GM06990 (cell line): ENCODE results near the gene GNLY.

Experiments used
- DNase-seq: peaks from one replicate; pipeline ENCODE4 v3.0.0-alpha.2; 2011; ENCODE audit not compliant: insufficient read length; ENCODE audit errors: extremely low read depth
- H3K27me3 ChIP-seq: replicated peaks from 2 replicates; pipeline ENCODE4 v1.6.0; 2011; ENCODE audit warnings: low read length; ENCODE audit not compliant: control insufficient read depth, insufficient read depth
- H3K36me3 ChIP-seq: 2 replicates; pipeline ENCODE4 v1.5.1; 2011; ENCODE audit warnings: low read length; ENCODE audit not compliant: control insufficient read depth, insufficient read depth
- H3K4me3 ChIP-seq: replicated peaks from 2 replicates; pipeline ENCODE4 v1.5.1; 2011; ENCODE audit warnings: low read depth, mild to moderate bottlenecking, control low read depth, low read length
- TF ChIP-seq, protein P1 (sequence below): IDR thresholded peaks from 2 replicates; pipeline ENCODE4 v1.5.1; 2011; ENCODE audit warnings: low read length, control low read depth, mild to moderate bottlenecking, inconsistent platforms; ENCODE audit not compliant: insufficient read depth, poor library complexity, severe bottlenecking

The GNLY gene

DNA sequence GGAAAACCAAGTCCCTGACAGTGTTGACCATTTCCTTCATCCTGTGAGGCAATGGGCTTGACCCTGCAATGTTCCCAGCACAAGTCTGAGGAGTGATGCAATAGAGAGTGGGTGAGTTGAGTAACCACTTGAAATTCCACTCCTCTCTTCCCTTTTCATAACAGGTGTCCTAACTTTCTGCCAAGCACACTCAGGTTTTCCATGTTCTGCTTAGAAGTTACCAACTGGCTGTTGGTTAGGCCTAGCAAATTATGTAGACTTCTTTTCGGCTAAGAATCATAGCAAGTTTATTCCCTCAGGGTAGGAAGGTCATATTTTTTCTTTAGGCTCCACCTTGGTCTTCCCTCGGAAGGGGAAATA, 11.5 kb downstream of the GNLY start:
- no peak for DNase-seq
- Histone ChIP-seq H3K27me3 (no peaks in the 10 kb centered on the region), H3K4me3 (no peak overlapping the region), H3K36me3 (no peaks in the 10 kb centered on the region)
- TF ChIP-seq, protein P1, sequence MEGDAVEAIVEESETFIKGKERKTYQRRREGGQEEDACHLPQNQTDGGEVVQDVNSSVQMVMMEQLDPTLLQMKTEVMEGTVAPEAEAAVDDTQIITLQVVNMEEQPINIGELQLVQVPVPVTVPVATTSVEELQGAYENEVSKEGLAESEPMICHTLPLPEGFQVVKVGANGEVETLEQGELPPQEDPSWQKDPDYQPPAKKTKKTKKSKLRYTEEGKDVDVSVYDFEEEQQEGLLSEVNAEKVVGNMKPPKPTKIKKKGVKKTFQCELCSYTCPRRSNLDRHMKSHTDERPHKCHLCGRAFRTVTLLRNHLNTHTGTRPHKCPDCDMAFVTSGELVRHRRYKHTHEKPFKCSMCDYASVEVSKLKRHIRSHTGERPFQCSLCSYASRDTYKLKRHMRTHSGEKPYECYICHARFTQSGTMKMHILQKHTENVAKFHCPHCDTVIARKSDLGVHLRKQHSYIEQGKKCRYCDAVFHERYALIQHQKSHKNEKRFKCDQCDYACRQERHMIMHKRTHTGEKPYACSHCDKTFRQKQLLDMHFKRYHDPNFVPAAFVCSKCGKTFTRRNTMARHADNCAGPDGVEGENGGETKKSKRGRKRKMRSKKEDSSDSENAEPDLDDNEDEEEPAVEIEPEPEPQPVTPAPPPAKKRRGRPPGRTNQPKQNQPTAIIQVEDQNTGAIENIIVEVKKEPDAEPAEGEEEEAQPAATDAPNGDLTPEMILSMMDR: no peak

DNA sequence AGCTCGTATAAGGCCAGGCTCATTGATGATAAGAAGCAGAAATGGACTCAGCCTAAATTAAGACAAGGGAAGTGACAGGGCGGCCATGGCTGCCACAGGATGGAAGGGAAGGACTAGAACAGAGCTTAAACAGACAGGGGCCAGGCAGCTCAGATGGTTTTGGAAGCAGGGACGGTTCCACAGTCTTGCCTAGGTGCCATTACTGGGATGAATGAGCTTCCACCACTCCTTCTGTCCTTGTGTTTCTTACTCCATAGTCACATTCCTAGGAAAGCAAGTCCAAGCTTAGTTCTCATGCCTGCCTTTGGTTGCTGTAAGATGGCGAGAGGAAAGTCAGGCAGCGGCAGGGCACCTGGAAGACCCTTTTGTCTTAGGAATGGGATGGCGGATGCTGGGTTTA, 11.9 kb downstream of the GNLY start:
- Histone ChIP-seq H3K4me3 (no peak overlapping the region), H3K36me3 (no peaks in the 10 kb centered on the region)

DNA sequence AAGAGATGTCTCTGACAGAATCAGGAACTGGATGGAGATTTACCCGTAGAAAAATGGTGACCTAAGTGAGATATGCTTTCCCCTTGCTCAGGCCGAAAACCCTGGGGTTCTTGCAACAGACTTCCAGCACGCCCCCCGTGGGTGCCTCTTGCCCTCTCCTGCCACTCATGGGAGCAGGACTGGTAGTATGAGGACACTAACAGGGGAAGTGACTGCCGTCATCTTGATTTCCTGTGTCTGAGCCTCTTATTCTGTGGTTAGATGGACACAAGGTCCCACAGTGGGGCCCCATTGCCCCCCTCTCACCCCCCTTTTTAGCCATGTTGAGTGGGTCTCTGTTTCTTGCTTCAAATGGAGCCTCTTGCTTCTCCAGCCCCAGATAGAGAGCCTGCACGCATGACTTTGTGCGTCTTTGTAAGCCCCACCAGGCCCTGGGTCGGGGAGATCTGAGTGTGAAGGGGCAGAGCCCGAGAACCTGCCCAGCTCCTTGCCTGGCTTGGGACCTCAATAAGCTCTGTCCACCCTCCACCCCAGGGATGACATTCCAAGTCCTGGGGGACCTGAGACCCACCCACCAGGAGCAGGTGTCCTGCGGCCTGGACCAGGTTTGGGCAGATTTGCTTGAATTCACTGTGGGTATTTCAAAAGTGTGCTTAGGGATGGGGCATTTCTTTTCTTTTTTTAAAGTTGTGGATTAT, 12.6 kb downstream of the GNLY start:
- no peak for DNase-seq
- no peak overlapping the region for H3K4me3 ChIP-seq
- no peaks in the 10 kb centered on the region for H3K36me3 ChIP-seq
- TF ChIP-seq, protein P1: no peak
- H3K27me3 ChIP-seq: no peaks in the 10 kb centered on the region

More for the DNA sequence above, 11.9 kb downstream of the GNLY start:
- no peak for DNase-seq
- TF ChIP-seq, protein P1: no peak
- no peaks in the 10 kb centered on the region for H3K27me3 ChIP-seq

DNA sequence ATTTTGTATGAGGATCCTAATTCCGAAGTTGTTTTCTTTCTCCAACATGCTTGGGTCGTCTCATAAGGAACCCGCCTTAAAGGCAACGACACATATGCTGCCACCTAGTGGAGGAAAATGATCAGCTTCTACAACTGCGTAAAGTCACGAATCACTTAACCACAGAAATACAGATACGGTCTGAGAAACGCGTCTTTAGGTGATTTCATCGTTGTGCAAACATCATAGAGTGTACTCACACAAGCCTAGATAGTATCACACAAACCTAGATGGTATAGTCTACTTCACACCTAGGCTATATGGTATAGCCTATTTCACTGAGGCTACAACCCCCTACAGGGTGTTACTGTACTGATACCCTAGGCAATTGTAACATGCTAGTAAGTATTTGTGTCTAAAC, 13.1 kb downstream of the GNLY start:
- Histone ChIP-seq H3K4me3 (no peak overlapping the region), H3K36me3 (no peaks in the 10 kb centered on the region), H3K27me3 (no peaks in the 10 kb centered on the region)
- DNase-seq: no peak
- TF ChIP-seq, protein P1: peak; percentile 76

DNA sequence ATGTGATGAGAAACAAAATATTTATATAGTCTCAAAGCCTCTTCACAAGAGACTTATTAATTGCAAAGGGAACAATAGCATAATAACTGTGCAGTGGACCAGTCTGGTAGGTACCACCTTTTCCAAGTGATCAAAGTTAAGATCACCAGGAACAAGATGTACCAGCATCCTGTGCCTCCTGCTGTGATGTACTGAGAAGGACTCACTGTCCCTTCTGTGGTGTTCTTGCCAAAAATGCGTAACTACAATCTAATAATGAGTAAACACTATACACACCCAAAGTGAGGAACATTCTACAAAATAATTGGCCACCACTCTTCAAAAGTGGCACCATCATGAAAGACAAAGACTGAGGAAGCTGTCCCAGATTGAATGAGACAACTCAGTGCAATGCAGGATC, 14.5 kb downstream of the GNLY start:
- no peaks in the 10 kb centered on the region for H3K36me3 ChIP-seq
- DNase-seq: no peak
- TF ChIP-seq, protein P1: no peak
- H3K27me3 ChIP-seq: no peaks in the 10 kb centered on the region
- H3K4me3 ChIP-seq: no peak overlapping the region

DNA sequence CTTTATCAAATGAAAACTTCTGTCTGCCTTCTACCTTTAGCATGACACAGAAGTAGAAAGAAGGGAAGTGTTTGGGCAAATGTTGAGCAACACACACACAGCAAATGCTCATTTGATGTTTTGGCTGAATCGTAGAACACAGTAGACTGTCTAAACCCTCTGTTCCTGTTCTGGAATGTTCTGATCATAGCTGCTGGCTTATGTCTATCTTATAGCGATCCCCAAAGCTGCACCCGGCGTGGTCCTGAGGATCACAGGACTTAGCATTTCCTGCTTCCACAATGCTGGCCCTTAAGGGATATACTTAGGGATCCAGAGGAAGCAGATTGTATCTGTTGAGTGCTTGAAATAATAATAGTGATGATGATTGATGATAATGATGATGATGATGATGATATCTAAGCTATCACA, 15.2 kb downstream of the GNLY start:
- no peak overlapping the region for H3K4me3 ChIP-seq
- no peak for DNase-seq
- no peaks in the 10 kb centered on the region for H3K36me3 ChIP-seq
- no peaks in the 10 kb centered on the region; the same call in 1 of the 2 replicates for H3K27me3 ChIP-seq
- TF ChIP-seq, protein P1: no peak
